GM20000 (cell line): ENCODE measurements around the gene CPEB1.
"Not testable (repeated sequence)": the region's sequence is repeated elsewhere in the genome, so short reads cannot be mapped to it uniquely, and the experiment has no call there.

ENCODE experiments used
- DNase-seq: peaks from one replicate; pipeline ENCODE4 v3.0.0; 2012; ENCODE audit warnings: low spot score
- CTCF ChIP-seq: IDR thresholded peaks from 2 replicates; pipeline ENCODE4 v1.5.1; 2012; ENCODE audit warnings: mild to moderate bottlenecking, control low read depth; ENCODE audit errors: extremely low read depth, missing control alignments

CPEB1 gene

GRCh38 chr15:82539691-82540054 lies 107.5 kb downstream of the CPEB1 start:
- no peak for DNase-seq
- TF ChIP-seq CTCF = no peak

- no peak for TF ChIP-seq CTCF
These were observed 108.0 kb downstream of the CPEB1 start for GRCh38 chr15:82538961-82539690.

GRCh38 chr15:82537351-82537908 lies 109.7 kb downstream of the CPEB1 start:
- no peak for DNase-seq
- no peak for TF ChIP-seq CTCF

More at GRCh38 chr15:82538961-82539690, 108.0 kb downstream of the CPEB1 start:
- no peak for DNase-seq

GRCh38 chr15:82536409-82537350 lies 110.5 kb downstream of the CPEB1 start:
- TF ChIP-seq CTCF = no peak
- DNase-seq = no peak

- no peak for DNase-seq
- TF ChIP-seq CTCF = no peak
These were observed 111.4 kb downstream of the CPEB1 start for GRCh38 chr15:82535566-82536408.

GRCh38 chr15:82535151-82535550 lies 112.0 kb downstream of the CPEB1 start:
- DNase-seq = not testable (repeated sequence)

- DNase-seq = not testable (repeated sequence)
These were observed 112.7 kb downstream of the CPEB1 start for GRCh38 chr15:82534457-82534861.
